Stimulated activated CD8-positive, alpha-beta memory T cell treated with anti-CD3 and anti-CD28 coated beads, Interleukin-15, amount 100 ng/mL, for 48 hours (primary cell): ENCODE results near the gene DIAPH3.

Source experiments
- DNase-seq, 2 donors: peaks; one replicate each; pipeline ENCODE4 v3.0.0-alpha.2; 2020; ENCODE audit warnings: low read depth in 2 of 2

The DIAPH3 gene

DNA sequence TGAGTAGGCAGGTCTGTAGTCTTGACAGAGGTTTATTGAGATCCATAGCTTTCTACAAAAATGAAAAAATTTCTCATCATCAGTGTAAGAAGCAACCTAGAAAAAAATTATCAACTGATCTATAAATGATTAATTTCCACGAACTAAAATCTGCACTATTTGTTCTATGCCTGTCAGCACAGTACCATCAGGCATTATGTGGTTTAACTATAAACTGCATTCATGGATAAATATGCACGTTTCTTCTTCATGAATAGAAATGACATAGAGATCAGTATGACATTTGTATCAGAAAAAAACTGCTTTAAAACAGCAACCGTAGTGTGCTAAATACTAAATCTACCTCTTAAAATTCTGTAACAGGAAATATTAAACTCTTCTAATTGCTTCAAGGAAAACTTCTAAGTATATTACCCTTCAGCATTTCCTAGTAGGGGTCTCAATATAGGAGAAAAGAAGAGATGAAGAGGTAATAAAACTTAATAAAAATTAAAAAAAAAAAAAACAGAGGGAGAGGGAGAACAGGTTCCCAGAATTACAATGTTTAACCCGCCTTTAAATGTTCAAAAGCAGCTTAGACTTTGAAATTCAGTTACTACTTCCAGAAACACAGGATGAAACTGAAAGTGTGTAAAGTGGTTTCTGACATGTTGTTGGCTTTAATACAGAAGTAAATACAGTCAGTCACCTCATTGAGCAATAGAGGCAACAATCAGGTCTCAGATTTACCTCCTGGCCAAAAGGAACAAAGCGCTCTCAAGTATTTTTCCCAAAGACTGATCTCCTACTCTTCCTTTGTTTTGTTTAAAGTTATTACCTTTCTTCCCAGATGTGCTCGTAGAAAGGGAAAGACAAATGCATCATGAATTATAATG, 144.4 kb downstream of the DIAPH3 start:
- no peak for DNase-seq

- DNase-seq = no peak
Observed at GRCh38 chr13:60018536-60018935, 145.2 kb downstream of the DIAPH3 start.

DNA sequence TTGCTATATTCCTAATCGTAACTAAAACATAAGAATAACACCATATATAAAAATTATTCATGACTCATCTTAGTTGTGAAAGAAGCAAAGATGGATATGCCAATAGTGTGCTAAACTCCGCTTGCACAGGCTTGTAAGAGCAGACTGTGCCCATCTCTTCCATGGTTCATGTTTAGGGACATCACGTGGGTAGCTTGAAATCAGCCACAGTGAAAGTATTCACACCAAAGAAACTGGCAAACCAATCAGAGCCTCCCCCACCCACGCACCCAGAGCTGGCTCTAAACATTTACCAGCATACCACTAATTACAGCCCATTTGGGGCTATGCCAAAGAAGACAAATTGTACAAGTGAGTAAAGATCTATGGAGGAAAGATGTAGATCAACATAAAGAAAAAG, 147.5 kb downstream of the DIAPH3 start:
- DNase-seq = no peak

DNA sequence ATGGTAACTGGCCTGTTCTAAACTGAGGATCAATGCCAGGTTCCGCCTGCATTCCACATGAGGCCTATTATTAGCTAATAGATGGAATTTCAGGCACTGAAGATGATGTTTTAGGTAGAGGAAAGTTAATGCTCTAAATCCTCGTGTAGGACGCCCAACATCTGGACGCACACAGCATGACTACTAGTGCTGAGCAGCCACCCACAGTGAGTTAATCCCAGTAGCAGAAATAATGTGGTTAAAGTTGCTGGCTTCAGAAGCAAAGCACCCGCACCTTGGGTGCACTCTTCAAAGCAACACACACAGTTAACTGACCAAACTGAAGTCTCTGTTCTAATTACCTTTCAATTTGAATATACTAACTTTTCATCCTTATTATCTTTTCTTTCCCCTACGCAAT, 150.6 kb downstream of the DIAPH3 start:
- DNase-seq = no peak

- no peak for DNase-seq
Observed at GRCh38 chr13:60012488-60012887, 151.2 kb downstream of the DIAPH3 start.

- DNase-seq = no peak
Observed at GRCh38 chr13:60009300-60010253, 154.2 kb downstream of the DIAPH3 start.

DNA sequence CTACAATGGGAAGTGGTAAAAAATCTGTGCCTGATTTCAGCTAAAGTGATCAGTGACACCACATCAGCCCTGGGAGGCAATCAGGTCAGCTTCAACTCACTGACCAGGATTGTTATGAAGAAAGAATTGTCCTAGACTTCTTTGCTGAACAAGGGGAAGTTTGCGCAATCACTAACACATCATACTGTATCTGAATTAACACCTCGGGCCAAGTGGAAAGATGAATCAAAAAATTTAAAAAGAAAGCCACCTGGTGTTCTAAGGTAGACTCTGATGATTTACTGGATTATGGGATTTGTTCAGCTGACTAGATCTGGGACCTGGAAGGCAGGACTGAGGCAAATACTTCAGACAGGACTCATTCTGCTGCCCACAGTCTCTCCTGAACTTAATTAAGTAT, 161.8 kb downstream of the DIAPH3 start:
- DNase-seq = no peak

GRCh38 chr13:60000976-60001375, 162.8 kb downstream of the DIAPH3 start:
- DNase-seq = no peak

DNA sequence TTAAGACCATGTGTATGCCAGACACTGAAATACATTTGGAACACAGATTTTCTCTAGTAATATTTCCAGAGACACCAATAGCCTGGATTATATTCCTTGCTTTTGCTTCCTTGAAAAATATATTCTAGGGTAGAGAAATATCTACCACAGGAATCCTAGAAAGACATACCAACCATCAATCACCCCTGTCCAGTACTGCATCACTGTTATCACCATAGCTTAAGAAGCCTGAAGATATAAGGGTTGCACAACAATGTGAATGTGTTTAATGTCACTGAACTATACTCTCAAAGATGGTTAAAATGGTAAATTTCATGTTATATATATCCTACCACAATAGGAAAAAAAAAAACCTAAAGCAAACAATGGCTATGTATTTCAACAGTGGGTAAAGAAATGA, 163.6 kb downstream of the DIAPH3 start:
- no peak for DNase-seq

DNA sequence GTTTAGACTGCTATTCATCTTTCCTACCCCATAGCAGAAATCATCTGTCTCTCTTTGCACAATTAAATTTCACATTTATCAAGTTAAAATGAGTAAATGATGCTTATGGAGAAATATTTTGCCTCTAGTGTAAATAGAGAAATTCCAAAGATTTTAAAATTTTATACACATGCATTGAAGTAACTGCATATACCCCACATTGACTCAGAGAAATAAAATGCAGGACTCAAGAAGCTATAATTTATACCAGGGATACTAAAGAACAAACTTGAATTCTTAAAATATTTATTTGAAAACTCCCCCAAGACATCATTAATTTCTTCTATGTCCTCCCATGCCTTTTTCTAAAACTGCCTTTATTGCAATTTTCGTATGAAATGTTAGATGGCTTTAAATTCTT, 165.8 kb downstream of the DIAPH3 start:
- no peak for DNase-seq

GRCh38 chr13:59996461-59996980, 167.2 kb downstream of the DIAPH3 start:
- no peak for DNase-seq

DNA sequence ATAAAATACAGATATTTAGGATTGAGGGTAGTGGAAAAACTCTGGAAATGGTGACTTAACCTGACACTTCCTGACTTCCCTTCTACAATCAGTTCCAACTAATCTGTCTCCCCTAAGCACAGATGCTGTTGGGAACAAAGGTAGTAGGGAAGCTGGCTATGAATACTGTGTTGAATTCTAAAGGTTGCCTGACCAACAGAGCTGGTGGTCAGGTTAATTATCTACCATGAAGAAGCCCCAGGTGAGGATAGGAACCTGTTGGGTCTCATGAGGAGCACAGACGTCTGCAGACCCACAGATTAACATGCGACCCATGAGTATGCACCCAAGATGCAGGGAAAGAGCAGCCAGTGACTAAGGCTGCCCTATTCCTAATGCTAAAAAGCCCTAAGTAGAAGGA, 172.3 kb downstream of the DIAPH3 start:
- DNase-seq = no peak

DNA sequence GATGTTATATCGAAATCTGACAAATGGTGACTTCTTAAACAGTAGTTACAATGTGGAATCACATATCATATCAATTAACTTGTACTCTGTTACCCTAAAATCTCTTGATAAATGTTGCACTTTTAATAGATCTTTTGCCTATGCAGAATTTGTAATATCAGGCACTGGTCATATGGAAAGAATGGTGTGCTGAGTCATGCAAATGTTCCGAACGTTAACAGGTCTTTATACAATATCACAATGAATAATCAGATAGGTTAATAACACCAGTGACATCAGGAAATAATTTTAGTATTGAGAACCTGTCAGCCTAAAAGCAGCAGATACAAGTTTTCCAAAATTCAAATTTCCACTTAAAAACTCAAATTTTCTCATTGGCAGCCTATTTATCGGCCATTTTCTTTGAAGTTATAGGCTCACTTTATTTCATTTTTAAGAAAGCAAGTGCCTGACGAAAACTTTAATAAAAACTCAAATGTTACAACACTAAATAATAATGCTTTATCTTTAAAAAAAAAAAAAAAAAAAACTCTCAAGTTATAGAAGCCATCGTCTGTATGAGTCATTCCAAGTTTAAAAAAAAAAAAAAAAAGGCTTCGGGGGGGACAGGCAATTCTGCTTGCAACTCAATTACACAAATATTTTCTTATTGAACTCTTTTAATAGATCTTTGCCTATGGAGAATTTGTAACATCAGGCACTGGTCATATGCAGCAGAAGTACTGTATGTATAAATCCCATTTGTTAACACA, 180.9 kb downstream of the DIAPH3 start:
- no peak for DNase-seq

- no peak for DNase-seq
Observed at GRCh38 chr13:59979589-59979988, 184.1 kb downstream of the DIAPH3 start.

- DNase-seq = no peak
Observed at GRCh38 chr13:59978862-59979261, 184.9 kb downstream of the DIAPH3 start.

GRCh38 chr13:59976856-59977255, 186.9 kb downstream of the DIAPH3 start:
- no peak for DNase-seq

GRCh38 chr13:59975807-59976435, 187.8 kb downstream of the DIAPH3 start:
- DNase-seq = no peak

DNA sequence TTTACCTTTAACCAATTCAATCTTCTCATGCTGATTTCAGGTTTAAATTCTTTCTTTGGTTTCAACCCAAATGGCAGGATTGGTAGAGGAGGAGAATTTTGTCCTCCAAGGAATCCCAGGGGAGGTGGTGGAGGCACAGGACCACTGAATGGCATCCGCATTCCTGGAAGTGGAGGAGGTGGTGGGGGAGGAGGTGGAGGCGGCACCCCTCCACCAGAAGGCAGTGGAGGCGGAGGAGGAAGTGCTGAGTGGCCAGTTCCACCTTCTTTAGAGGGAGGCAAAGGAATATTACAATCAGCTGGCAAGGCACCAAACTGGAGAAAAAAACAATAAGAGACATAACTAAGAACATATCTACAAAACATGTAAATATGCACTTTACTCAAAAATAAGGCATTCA, 192.9 kb downstream of the DIAPH3 start:
- DNase-seq = no peak

GRCh38 chr13:59963827-59964226, 199.9 kb downstream of the DIAPH3 start:
- no peak for DNase-seq

GRCh38 chr13:59963383-59963782, 200.3 kb downstream of the DIAPH3 start:
- DNase-seq = no peak

- DNase-seq = no peak
Observed at GRCh38 chr13:59962343-59962742, 201.4 kb downstream of the DIAPH3 start.
